Left ventricle myocardium superior (tissue), 1 donor: ENCODE results near the gene GRK5. TPM values are rescaled to one million over a fixed set of nuclear protein-coding genes. Genes with fewer than 3 reads are reported as not detected.
"Not testable (repeated sequence)": the region's sequence is repeated elsewhere in the genome, so short reads cannot be mapped to it uniquely, and the experiment has no call there.

Source experiments
- ATAC-seq: fragments of 200-7000 bp; cut with Tn5 transposase; one replicate; pipeline ENCODE4 v1.9.1; 2020; ENCODE audit warnings: mild to moderate bottlenecking, moderate library complexity
- DNase-seq: peaks from one replicate; pipeline ENCODE4 v3.0.0-alpha.2; 2020
- intact Hi-C: fragments of 100-400 bp; cut with micrococcal nuclease; formaldehyde crosslinking; loops from one replicate; pipeline ENCODE4 v1.11.0; 2022
- total RNA-seq: library from RNA; stranded (reverse); fragmentation: NEBNext Ultra II Directional; extraction: Animal tissue kit (Norgen Biotek cat#: 25700); gene quantifications from one replicate; pipeline ENCODE4 v1.2.1, GENCODE V29; 2021
- donor health status: DM: no; HTN: yes; CAD: no; lungs with severe emphysema.

GRK5 gene
- total RNA-seq, 1 donor from 2014 or later = 43.4 TPM

DNA sequence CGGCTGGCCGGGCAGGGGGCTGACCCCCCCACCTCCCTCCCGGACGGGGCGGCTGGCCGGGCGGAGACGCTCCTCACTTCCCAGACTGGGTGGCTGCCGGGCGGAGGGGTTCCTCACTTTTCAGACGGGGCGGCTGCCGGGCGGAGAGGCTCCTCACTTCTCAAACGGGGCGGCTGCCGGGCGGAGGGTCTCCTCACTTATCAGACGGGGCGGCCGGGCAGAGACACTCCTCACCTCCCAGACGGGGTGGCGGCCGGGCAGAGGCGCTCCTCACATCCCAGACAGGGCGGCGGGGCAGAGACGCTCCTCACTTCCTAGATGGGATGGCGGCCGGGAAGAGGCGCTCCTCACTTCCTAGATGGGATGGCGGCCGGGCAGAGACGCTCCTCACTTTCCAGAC, 53.6 kb downstream of the GRK5 start:
- ATAC-seq, DNase-seq, intact Hi-C loops: not testable (repeated sequence)

DNA sequence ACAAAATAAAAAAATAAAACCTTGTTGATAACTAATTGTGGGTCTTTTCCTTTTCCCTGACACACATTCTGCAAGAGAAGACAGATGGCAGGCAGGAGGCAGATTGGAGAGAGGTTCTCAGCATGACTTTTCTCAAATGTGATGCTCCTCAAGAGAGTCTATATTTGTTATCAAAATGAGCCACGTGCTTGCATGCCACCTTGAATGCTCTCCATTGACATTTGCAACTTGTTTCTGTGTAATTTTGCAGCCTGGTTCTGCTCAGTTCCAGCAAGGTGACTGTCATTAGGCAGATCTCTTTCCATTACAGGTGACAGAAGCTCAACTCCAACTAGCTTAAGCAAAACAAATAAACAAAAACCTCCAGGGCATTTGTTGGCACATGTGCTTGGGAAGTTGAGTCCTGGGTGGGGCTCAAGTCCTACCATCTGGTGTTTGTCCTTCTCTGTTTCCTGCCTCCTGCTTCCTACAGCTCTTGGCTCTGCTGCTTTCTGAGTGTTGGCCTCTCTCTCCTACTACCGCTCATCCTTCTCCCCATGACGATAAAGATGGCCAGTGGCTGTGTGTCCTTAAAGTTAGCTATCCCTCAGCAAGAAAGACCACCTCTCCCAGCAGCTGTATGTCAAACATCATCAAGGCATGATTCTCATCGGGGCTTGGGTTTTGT, 56.7 kb downstream of the GRK5 start:
- intact Hi-C loops = no loop called here
- peak; percentile 68 for ATAC-seq
- no peak for DNase-seq

DNA sequence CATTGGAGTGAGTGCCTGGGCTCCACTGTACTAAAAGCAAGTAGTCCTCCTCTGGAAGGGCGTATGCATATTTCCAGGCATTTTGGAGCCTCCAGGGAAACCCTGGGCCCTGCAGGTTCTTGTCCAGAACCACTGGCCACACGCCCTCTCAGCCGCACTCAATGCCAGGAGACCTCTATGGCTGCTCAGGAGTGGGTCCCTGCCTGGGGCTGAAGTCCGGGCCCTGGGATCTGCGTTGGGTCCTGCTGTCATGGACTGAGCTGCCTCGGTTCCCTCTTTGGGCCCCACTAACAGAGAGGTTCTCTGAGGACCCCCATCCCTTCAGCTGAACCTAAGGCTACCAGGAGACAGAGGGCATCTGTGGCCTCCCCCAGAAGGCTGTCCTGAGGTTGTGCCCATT, 58.3 kb downstream of the GRK5 start:
- DNase-seq = no peak
- intact Hi-C loops = no loop called here
- no peak for ATAC-seq

DNA sequence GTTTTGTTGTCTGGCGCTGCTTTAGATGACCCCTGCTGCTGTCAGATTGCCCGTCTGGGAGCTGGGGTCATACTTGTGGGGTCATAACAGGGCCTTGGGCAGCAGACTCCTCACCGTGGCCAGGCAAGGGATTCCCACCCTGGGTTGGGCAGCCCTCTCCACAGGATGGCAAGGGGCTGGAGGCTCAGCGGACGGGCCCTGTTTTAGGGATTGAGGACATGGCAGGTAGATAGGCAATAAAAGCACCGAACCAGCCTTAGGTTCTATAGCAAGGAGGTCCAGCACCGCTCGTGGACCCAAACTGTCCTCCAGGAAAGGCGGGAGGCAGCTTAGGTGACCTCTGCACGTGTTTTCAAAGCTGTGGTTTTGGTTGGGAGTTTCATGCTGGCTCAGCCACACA, 60.0 kb downstream of the GRK5 start:
- DNase-seq = no peak
- intact Hi-C loops = no loop called here
- no peak for ATAC-seq

- ATAC-seq (no peak), DNase-seq (no peak)
- intact Hi-C loops = no loop called here
Measured at GRCh38 chr10:119268428-119268827, 61.1 kb downstream of the GRK5 start.

GRCh38 chr10:119268871-119269506, 61.6 kb downstream of the GRK5 start:
- DNase-seq = no peak
- ATAC-seq = no peak
- intact Hi-C loops = no loop called here

GRCh38 chr10:119269737-119270136, 62.4 kb downstream of the GRK5 start:
- intact Hi-C loops = no loop called here
- no peak for ATAC-seq
- no peak for DNase-seq

GRCh38 chr10:119270762-119271366, 63.5 kb downstream of the GRK5 start:
- ATAC-seq = peak; percentile 87
- DNase-seq = peak; percentile 89
- intact Hi-C loops = no loop called here

DNA sequence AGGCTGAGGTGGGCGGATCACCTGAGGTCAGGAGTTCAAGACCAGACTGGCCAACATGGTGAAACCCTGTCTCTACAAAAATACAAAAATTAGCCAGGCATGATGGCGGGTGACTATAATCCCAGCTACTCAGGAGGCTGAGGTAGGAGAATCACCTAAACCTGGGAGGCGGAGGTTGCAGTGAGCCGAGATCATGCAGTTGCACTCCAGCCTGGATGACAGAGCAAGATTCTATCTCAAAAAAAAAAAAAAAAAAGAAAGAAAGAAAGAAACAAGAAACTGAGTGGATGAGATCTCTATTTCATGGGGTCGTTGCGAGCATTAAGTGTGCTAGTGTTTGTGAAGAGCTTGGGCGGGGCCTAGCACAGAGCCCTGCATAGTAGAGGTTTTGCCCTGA, 65.0 kb downstream of the GRK5 start:
- ATAC-seq, intact Hi-C loops, DNase-seq: not testable (repeated sequence)

DNA sequence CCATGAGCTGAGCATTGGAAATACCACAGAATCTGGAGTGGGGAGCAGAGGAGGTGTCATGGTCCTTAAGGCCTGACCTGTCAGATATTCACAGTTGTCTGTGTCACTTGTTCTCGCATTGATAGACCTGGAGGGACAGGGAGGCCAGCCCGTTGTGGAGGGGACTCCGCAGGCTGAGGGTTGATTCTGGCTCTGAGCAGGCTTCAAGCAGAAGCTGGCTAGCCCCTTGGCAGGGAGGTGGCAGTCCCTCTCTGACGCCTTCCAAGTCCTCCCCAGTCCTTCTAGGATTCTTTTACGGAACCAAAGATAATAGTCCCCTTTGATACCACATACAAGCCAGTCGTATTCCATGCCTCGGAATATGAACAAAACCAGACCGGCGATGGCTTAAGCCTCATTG, 65.4 kb downstream of the GRK5 start:
- ATAC-seq (no peak), DNase-seq (no peak)
- intact Hi-C loops = no loop called here

GRCh38 chr10:119273413-119273812, 66.0 kb downstream of the GRK5 start:
- intact Hi-C loops = no loop called here
- DNase-seq (no peak), ATAC-seq (no peak)

GRCh38 chr10:119274519-119275045, 67.2 kb downstream of the GRK5 start:
- ATAC-seq (no peak), DNase-seq (no peak)
- intact Hi-C loops = no loop called here

DNA sequence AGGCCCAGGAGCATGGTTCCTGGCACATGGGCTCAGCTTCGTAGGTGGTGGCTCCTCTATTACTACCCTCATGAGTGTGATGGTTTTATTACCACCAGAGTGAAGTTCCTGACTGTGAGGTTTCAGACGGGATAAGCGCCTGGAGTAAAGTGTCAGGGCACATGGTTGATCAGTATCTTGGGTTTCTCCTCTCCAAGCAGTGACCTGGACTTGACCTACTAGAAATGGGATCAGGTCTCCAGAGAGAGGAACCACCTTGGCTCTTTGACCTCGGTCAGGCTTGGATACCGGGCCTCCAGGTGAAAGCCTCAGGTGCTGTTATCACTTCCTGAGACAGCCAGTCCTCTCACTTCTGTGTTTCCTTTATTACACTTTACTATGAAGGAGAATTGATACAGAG, 67.7 kb downstream of the GRK5 start:
- ATAC-seq = no peak
- DNase-seq = no peak
- intact Hi-C loops = no loop called here

GRCh38 chr10:119276194-119276593, 68.8 kb downstream of the GRK5 start:
- ATAC-seq, DNase-seq, intact Hi-C loops: not testable (repeated sequence)

DNA sequence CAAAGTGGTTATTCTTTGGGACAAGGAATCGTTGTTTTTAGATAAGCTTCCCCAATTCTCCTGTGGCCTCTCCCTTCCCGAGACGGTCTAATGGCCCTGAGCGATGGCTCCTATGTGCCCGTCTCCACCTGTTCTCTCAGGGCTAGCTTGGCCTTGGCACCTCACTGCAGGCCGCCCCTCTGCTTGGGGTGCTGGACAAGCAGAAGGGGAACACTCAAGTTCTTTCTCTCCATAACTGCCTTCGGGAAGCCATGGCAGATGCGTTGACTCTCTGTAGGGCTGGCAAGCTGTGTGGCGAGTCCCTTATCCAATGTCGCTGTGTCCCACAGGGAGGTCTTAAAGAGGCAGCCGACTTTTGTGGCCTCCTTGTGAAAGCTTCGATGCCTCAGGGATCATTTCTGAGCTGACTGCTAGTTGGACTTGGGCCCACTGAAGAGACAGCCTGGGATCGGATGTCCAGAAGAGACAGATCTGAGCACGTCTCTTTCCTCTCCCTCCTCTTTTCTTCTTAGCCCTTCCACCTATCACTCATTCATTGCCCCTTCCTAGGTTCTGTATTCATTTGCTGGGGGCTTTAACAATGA, 70.8 kb downstream of the GRK5 start:
- ATAC-seq = no peak
- DNase-seq = no peak
- intact Hi-C loops = no loop called here

GRCh38 chr10:119279441-119279840, 72.1 kb downstream of the GRK5 start:
- no peak for ATAC-seq

DNA sequence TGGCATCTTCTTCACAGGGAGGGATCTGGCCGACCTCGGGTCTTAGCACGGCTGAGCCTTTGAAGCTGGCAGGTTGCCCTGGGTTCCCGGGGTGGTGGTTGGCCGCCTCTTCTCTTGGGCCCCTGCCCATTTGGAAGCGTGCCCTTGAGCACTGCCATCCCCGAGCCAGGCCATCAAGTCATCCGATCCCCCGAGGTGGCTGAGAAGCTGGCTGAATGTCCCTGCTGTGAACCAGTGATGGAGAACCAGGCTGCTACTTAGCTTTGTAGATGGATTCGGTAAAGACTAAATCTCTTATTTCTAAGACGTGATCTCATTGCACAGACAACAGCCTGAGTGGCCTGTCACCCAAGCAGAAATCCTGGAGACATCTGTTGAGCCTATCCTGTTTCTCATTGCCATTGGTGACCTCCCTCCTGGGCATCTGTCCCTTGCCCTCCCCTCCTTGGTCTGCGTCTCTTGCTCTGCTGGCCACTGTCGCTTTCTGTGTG, 74.3 kb downstream of the GRK5 start:
- ATAC-seq (peak; percentile 70), DNase-seq (peak; percentile 92)
- intact Hi-C loops = loop anchor here (5.0 kb wide), 1 partner anchor 59 kb away; no protein-coding TSS in a partner anchor

More at GRCh38 chr10:119279441-119279840, 72.1 kb downstream of the GRK5 start:
- intact Hi-C loops = no loop called here
- no peak for DNase-seq

DNA sequence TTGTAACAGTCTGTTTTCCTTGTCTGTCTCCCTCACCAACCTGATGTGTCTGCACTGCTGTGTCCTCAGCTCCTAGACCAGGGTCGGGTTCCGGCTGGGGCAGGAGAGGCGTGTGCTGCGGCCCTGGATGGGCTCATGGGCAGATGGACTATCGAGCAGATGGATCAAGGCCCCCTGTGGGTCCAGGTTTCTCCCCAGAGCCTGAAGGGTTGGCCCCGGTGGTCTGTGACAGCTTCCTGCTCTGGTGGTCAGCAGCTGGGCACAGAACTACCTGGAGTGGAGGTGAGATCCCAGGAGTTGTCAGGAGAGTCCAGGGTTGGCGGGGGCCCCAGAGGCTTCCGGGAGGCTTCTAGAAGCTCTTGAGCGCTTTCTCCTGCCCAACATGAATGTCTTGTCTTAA, 75.1 kb downstream of the GRK5 start:
- DNase-seq (peak; percentile 13), ATAC-seq (no peak)
- intact Hi-C loops = loop anchor here (5.0 kb wide), 1 partner anchor 60 kb away; no protein-coding TSS in a partner anchor

- intact Hi-C loops = loop anchor here (5.0 kb wide), 1 partner anchor 61 kb away; no protein-coding TSS in a partner anchor
- DNase-seq = peak; percentile 54
- peak; percentile 5 for ATAC-seq
Measured at GRCh38 chr10:119283387-119283786, 76.0 kb downstream of the GRK5 start.

GRCh38 chr10:119283818-119284217, 76.4 kb downstream of the GRK5 start:
- DNase-seq (no peak), ATAC-seq (no peak)
- intact Hi-C loops = loop anchor here (5.0 kb wide), 1 partner anchor 62 kb away; no protein-coding TSS in a partner anchor
